GM12865 (cell line): ENCODE data around the gene BMAL1.
A peak's percentile ranks its signal among the peaks of the same experiment; 100 is the strongest.

ENCODE experiments used
- DNase-seq: peaks from one replicate; pipeline ENCODE4 v3.0.0; 2010; ENCODE audit warnings: low read depth
- H3K4me3 ChIP-seq: 2 replicates; pipeline ENCODE4 v1.5.1; 2011; ENCODE audit warnings: mild to moderate bottlenecking, low read depth, low read length, control low read depth
- CTCF ChIP-seq: IDR thresholded peaks from 2 replicates; pipeline ENCODE4 v1.5.1; 2011; ENCODE audit warnings: low read length, control low read depth, low read depth, inconsistent platforms; ENCODE audit not compliant: insufficient read depth; ENCODE audit errors: missing control alignments

Gene BMAL1

DNA sequence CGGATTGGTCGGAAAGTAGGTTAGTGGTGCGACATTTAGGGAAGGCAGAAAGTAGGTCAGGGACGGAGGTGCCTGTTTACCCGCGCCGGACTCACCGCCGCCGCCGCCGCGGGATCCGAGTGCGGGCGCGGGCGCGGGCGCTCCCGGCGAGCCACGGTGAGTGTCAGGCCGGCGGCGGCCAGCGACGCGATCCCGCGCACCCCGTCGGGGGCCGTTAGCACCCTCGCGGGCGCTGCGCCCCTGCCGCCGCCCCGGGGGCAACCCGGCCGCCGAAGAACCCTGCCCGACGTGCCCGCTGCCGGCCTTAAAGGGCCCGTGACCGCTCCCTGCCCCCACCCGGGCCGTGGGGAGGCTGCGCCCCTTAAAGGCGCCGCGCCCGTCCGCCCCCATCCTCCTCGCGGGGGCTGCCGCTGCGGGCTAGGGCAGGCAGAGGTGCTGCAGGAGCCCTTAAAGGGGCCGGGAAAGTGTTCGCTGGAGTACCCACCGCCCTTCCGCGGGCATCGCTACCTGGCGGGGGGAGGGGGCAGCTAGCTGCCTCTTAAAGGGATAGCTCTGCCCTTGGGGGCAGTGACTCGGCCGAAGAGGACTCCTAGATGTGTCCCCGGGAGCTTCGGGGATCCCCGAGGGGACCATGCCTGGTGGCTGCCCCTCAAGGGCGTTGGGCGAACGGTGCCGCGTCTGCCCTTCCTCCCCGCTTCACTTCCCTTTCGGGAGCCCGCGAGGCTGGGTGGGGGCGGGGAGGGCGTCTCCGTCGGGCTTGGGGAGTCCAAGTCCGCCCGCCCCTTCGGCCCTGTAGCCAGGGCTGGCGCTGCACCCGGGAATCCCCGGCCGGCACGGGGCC lies at the start of gene BMAL1:
TSS of gene BMAL1 (plus strand) at position 23 of the 841 bp plus-strand sequence. CDS start 76,519 bp downstream, outside the sequence.
- peak; percentile 79 for DNase-seq
- H3K4me3 ChIP-seq = peak within 1 kb of the TSS; percentile 98
- TF ChIP-seq CTCF = no peak

GRCh38 chr11:13228572-13228971 lies 49.0 kb upstream of the BMAL1 start:
- H3K4me3 ChIP-seq = no peak overlapping the region
- TF ChIP-seq CTCF = no peak
- no peak for DNase-seq

- no peak for TF ChIP-seq CTCF
- DNase-seq = no peak
- no peak overlapping the region for H3K4me3 ChIP-seq
Observed at GRCh38 chr11:13229136-13229535, 48.5 kb upstream of the BMAL1 start.

DNA sequence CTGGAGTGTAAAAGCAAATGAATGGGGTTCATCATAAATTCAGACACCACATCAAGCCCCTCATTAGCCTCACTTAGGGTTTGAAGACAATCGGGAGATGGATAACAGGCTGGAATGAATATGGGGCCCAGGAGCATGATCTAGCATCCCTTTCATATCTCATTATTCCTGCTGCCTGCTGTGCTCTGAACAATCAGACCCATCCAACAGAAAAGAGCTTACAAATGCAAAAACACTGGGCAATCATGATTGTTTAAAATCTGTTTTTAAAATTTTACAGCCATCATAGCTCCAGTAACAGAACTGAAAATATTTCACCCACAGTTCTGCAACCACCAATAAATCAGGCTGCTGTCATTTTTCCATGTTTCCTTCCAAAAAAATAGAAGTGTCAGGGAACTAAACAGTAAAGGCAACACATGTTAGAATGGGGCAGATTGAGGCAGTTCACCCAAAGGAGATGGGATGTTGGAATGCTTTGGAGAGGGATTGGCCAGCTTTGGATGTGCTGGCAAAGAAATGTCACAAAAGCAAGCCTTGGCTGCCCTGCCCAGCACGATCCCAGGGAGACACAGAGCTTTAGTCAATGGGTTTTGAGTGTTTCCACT lies 47.8 kb upstream of the BMAL1 start:
- H3K4me3 ChIP-seq = no peak overlapping the region
- no peak for TF ChIP-seq CTCF
- no peak for DNase-seq

- DNase-seq = no peak
- no peak overlapping the region for H3K4me3 ChIP-seq
Observed at GRCh38 chr11:13233173-13233745, 44.3 kb upstream of the BMAL1 start.

DNA sequence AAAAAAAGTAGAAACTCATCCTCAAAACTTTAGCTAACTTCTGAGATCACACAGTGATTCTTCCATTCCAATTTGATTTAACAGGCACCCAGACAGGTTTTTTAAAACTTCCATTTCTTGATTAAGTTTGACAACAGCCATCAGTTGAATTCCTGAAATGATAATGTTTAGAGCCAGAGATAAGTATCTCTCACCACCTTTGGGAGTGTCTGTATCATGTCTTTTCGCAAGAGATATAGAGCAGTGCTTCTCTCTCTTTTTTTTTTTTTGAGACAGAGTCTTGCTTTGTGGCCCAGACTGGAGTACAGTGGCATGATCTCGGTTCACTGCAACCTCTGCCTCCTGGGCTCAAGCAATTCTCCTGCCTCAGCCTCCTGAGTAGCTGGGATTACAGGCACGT lies 41.7 kb upstream of the BMAL1 start:
- TF ChIP-seq CTCF = no peak
- DNase-seq = no peak

More at GRCh38 chr11:13233173-13233745, 44.3 kb upstream of the BMAL1 start:
- no peak for TF ChIP-seq CTCF

DNA sequence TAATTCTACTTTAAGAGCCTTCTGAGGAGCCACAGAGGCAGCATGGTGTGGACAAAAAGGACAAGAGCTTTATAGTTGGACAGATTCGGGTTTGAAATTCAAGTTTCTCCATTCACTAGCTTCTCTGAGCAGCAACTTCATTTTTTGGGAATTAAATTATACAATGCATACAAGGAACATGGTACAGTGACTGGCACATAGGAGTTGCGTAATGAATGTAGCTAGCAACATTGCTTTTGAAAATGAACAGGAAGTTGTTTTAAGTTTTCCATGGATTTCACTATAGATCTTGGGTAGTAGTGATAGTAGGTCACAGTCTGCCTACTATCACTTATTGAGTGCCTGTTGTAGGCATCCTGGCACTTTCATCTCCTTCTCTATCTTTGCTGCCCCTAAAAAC lies 41.0 kb upstream of the BMAL1 start:
- no peak overlapping the region for H3K4me3 ChIP-seq
- TF ChIP-seq CTCF = no peak
- DNase-seq = no peak

More for the DNA sequence above, 41.7 kb upstream of the BMAL1 start:
- H3K4me3 ChIP-seq = no peak overlapping the region
